ENCODE results near the gene FGF21.

DNA sequence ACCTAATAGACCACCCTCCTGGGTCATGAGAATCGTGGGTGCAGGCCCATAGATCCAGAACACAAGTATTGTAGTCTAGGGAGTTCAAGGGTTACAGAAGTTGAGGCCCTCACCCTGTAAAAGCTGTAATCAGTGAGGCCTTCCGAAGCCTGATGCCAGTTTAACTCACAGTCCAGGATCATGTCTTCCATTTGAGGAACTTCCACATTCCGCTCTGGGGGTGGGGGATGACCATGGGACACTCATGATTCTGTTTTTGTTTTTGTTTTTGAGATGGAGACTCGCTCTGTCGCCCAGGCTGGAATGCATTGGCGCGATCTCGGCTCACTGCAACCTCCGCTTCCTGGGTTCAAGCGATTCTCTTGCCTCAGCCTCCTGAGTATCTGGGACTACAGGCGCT lies 13.2 kb upstream of the FGF21 start:
- TF ChIP-seq, protein P1, sequence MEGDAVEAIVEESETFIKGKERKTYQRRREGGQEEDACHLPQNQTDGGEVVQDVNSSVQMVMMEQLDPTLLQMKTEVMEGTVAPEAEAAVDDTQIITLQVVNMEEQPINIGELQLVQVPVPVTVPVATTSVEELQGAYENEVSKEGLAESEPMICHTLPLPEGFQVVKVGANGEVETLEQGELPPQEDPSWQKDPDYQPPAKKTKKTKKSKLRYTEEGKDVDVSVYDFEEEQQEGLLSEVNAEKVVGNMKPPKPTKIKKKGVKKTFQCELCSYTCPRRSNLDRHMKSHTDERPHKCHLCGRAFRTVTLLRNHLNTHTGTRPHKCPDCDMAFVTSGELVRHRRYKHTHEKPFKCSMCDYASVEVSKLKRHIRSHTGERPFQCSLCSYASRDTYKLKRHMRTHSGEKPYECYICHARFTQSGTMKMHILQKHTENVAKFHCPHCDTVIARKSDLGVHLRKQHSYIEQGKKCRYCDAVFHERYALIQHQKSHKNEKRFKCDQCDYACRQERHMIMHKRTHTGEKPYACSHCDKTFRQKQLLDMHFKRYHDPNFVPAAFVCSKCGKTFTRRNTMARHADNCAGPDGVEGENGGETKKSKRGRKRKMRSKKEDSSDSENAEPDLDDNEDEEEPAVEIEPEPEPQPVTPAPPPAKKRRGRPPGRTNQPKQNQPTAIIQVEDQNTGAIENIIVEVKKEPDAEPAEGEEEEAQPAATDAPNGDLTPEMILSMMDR (IDR thresholded peaks at IDR 0.05): no peak
- TF ChIP-seq POLR2A (IDR thresholded peaks at IDR 0.05): no peak
